Loucy (cell line): ENCODE measurements around the gene RIPOR3.

Experiments
- H2AFZ ChIP-seq: fragments of 200-600 bp; sonication (generic); 2 replicates; pipeline ENCODE4 v1.6.0; 2016; ENCODE audit warnings: antibody characterized with exemption, mild to moderate bottlenecking, low read length, moderate library complexity
- H3F3A ChIP-seq: fragments of 200-600 bp; 2 replicates; pipeline ENCODE4 v1.6.0; 2016; ENCODE audit warnings: antibody characterized with exemption, low read depth, mild to moderate bottlenecking
- H3K27me3 ChIP-seq: fragments of 200-600 bp; sonication (generic); 2 replicates; pipeline ENCODE4 v1.6.1; 2014; ENCODE audit warnings: low read length, mild to moderate bottlenecking; ENCODE audit not compliant: insufficient read depth, poor library complexity, severe bottlenecking
- H3K36me3 ChIP-seq: fragments of 200-600 bp; sonication (generic); 2 replicates; pipeline ENCODE4 v1.6.1; 2016; ENCODE audit warnings: low read length; ENCODE audit not compliant: insufficient read depth
- H3K4me1 ChIP-seq: fragments of 200-600 bp; sonication (generic); 2 replicates; pipeline ENCODE4 v1.5.1; 2014; ENCODE audit warnings: low read length, mild to moderate bottlenecking; ENCODE audit not compliant: insufficient read depth, poor library complexity, severe bottlenecking
- H3K4me2 ChIP-seq: fragments of 200-600 bp; sonication (generic); 2 replicates; pipeline ENCODE4 v1.6.0; 2014; ENCODE audit warnings: antibody characterized with exemption, low read length, low read depth, mild to moderate bottlenecking; ENCODE audit not compliant: poor library complexity, severe bottlenecking
- H3K4me3 ChIP-seq: fragments of 200-600 bp; sonication (generic); 2 replicates; pipeline ENCODE4 v1.5.1; 2014; ENCODE audit warnings: low read length, mild to moderate bottlenecking, mixed read lengths; ENCODE audit not compliant: poor library complexity, severe bottlenecking
- H3K79me2 ChIP-seq: fragments of 200-600 bp; sonication (generic); 2 replicates; pipeline ENCODE4 v1.6.1; 2014; ENCODE audit warnings: low read length; ENCODE audit not compliant: insufficient read depth
- H3K9ac ChIP-seq: fragments of 200-600 bp; sonication (generic); 2 replicates; pipeline ENCODE4 v1.6.0; 2014; ENCODE audit warnings: mild to moderate bottlenecking, low read depth, low read length, moderate library complexity; ENCODE audit not compliant: poor library complexity, severe bottlenecking
- H3K9me2 ChIP-seq: fragments of 200-600 bp; sonication (generic); replicated peaks from 2 replicates; pipeline ENCODE4 v1.6.1; 2016; ENCODE audit warnings: low read depth, low read length, mixed read lengths
- H3K9me3 ChIP-seq: fragments of 200-600 bp; sonication (generic); 2 replicates; pipeline ENCODE4 v1.6.1; 2014; ENCODE audit warnings: mild to moderate bottlenecking, antibody characterized with exemption, low read length, low read depth; ENCODE audit not compliant: insufficient read depth
- H4K20me1 ChIP-seq: fragments of 200-600 bp; sonication (generic); 2 replicates; pipeline ENCODE4 v1.6.0; 2014; ENCODE audit warnings: antibody characterized with exemption, low read length, mild to moderate bottlenecking; ENCODE audit not compliant: insufficient read depth, poor library complexity, severe bottlenecking
- CTCF ChIP-seq: fragments of 200-600 bp; sonication (generic); conservative IDR thresholded peaks from 2 replicates; pipeline ENCODE4 v1.5.1; 2014; ENCODE audit warnings: mild to moderate bottlenecking, antibody characterized with exemption, low read length
- EZH2phosphoT487 ChIP-seq: fragments of 200-600 bp; IDR thresholded peaks from 2 replicates; pipeline ENCODE4 v1.6.1; 2018; ENCODE audit warnings: antibody characterized with exemption, mild to moderate bottlenecking, moderate library complexity, borderline replicate concordance

RIPOR3 gene

GRCh38 chr20:50686821-50687220 lies 4.5 kb downstream of the RIPOR3 start:
- H3K4me2 ChIP-seq: no peak overlapping the region
- H3K36me3 ChIP-seq: no peaks in the 10 kb centered on the region
- no peaks in the 10 kb centered on the region for H3K79me2 ChIP-seq
- H3F3A ChIP-seq: no peaks in the 10 kb centered on the region
- no peaks in the 10 kb centered on the region for H3K9me2 ChIP-seq
- H3K9me3 ChIP-seq: no peaks in the 10 kb centered on the region
- H3K4me1 ChIP-seq: no peaks in the 10 kb centered on the region
- no peak for TF ChIP-seq EZH2phosphoT487
- no peak for TF ChIP-seq CTCF
- no peak overlapping the region for H3K9ac ChIP-seq
- no peaks in the 10 kb centered on the region for H3K27me3 ChIP-seq
- no peaks in the 10 kb centered on the region for H4K20me1 ChIP-seq
- no peak overlapping the region for H2AFZ ChIP-seq
- H3K4me3 ChIP-seq: no peak overlapping the region

GRCh38 chr20:50683570-50683969 lies 7.8 kb downstream of the RIPOR3 start:
- H3K4me2 ChIP-seq: no peak overlapping the region
- TF ChIP-seq EZH2phosphoT487 (no peak), CTCF (no peak)
- no peaks in the 10 kb centered on the region for H3F3A ChIP-seq
- H3K9ac ChIP-seq: no peak overlapping the region
- no peaks in the 10 kb centered on the region for H3K27me3 ChIP-seq
- no peaks in the 10 kb centered on the region for H3K36me3 ChIP-seq
- H3K4me3 ChIP-seq: no peak overlapping the region
- H3K9me3 ChIP-seq: no peaks in the 10 kb centered on the region
- no peak overlapping the region for H2AFZ ChIP-seq
- no peaks in the 10 kb centered on the region for H3K9me2 ChIP-seq
- H4K20me1 ChIP-seq: no peaks in the 10 kb centered on the region
- H3K4me1 ChIP-seq: no peaks in the 10 kb centered on the region
- H3K79me2 ChIP-seq: no peaks in the 10 kb centered on the region

DNA sequence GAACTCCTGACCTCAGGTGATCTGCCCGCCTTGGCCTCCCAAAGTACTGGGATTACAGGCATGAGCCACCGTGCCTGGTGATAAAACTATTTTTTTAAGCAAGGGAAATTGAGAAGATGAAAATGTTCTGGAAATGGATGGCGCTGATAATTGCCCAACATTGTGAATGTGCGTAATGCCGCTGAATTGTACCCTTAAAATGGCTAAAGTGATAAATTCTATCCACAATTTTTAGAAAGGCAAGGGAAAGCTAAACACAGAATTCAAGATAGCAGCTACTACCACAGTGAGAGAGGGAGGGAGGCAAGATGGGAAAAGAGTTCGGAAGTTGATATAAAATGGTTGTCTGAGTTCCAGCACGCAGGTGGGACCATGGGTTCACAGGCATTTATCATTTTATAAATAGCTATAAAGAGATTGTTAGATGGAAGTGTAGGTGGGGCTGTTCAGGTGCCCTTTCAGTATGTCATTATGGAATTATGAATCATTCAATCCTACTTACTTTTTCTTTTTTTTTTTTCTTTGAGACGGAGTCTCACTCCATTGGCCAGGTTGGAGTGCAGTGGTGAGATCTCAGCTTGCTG lies 8.3 kb downstream of the RIPOR3 start:
- H2AFZ ChIP-seq: no peak overlapping the region
- no peaks in the 10 kb centered on the region for H3K36me3 ChIP-seq
- no peaks in the 10 kb centered on the region for H3K27me3 ChIP-seq
- no peak overlapping the region for H3K4me3 ChIP-seq
- H3K9ac ChIP-seq: no peak overlapping the region
- no peaks in the 10 kb centered on the region for H3K9me2 ChIP-seq
- no peaks in the 10 kb centered on the region for H4K20me1 ChIP-seq
- H3K9me3 ChIP-seq: no peaks in the 10 kb centered on the region
- no peaks in the 10 kb centered on the region for H3K4me1 ChIP-seq
- no peaks in the 10 kb centered on the region for H3F3A ChIP-seq
- no peaks in the 10 kb centered on the region for H3K79me2 ChIP-seq
- no peak overlapping the region for H3K4me2 ChIP-seq
- no peak for TF ChIP-seq EZH2phosphoT487
- no peak for TF ChIP-seq CTCF
